K562 (cell line): Measurements from ENCODE around the gene CYRIA. TPM values are rescaled to one million over a fixed set of nuclear protein-coding genes. Genes with fewer than 3 reads are reported as not detected.

Experiments used
- ARID3A ChIP-seq: IDR thresholded peaks from 2 replicates; pipeline ENCODE4 v1.6.1; 2012; ENCODE audit warnings: low read depth, low read length, improper control_type of control experiment, borderline replicate concordance
- BCOR ChIP-seq: fragments of 450-650 bp; IDR thresholded peaks from 2 replicates; pipeline ENCODE4 v1.6.1; 2016
- CC2D1A ChIP-seq: fragments of 450-650 bp; IDR thresholded peaks from 2 replicates; pipeline ENCODE4 v1.6.1; 2017; ENCODE audit warnings: mild to moderate bottlenecking
- CEBPB ChIP-seq: fragments of 450-650 bp; IDR thresholded peaks from 2 replicates; pipeline ENCODE4 v1.6.1; 2016; ENCODE audit warnings: missing genetic modification characterization, missing compliant biosample characterization
- ESRRB ChIP-seq: fragments of 250-450 bp; sonication (Bioruptor Pico); IDR thresholded peaks from 2 replicates; pipeline ENCODE4 v1.5.0; 2020; ENCODE audit warnings: mild to moderate bottlenecking, moderate library complexity, borderline replicate concordance
- EZH2 ChIP-seq: IDR thresholded peaks from 2 replicates; pipeline ENCODE4 v1.6.1; 2012; ENCODE audit warnings: low read depth, mild to moderate bottlenecking, inconsistent platforms, low read length, borderline replicate concordance
- FOXO4 ChIP-seq: fragments of 450-650 bp; formaldehyde crosslinking; IDR thresholded peaks from 2 replicates; pipeline ENCODE4 v1.4.0; 2020; ENCODE audit warnings: mild to moderate bottlenecking, moderate library complexity
- IRF9 ChIP-seq: fragments of 450-650 bp; IDR thresholded peaks from 2 replicates; pipeline ENCODE4 v1.6.1; 2016; ENCODE audit warnings: missing biosample characterization, missing genetic modification characterization
- MYBL2 ChIP-seq, 2 experiments: fragments of 450-650 bp in 1 of 2; sonication (generic) in 1 of 2; formaldehyde crosslinking in 1 of 2; IDR thresholded peaks; 2 replicates each; pipeline versions ENCODE4 v1.6.1 to v1.8.1; 2017 to 2022; ENCODE audit warnings: borderline replicate concordance in 1 of 2, inconsistent platforms in 1 of 2, low read depth in 1 of 2, mild to moderate bottlenecking in 1 of 2, missing genetic modification reagents in 1 of 2, moderate library complexity in 1 of 2
- TFAM ChIP-seq: fragments of 250-450 bp; sonication (Bioruptor Pico); conservative IDR thresholded peaks from 2 replicates; pipeline ENCODE4 v1.5.0; 2021; ENCODE audit warnings: mild to moderate bottlenecking, moderate library complexity
- U2AF1 ChIP-seq: fragments of 200-400 bp; formaldehyde crosslinking; optimal IDR thresholded peaks from 2 replicates; pipeline ENCODE3; 2017; ENCODE audit warnings: mild to moderate bottlenecking, low read depth, low read length, moderate library complexity
- YBX1 ChIP-seq: fragments of 450-650 bp; IDR thresholded peaks from 2 replicates; pipeline ENCODE4 v1.7.1; 2016; ENCODE audit warnings: mild to moderate bottlenecking
- ZBED1 ChIP-seq: IDR thresholded peaks from 2 replicates; pipeline ENCODE4 v1.6.1; 2014
- ZBTB5 ChIP-seq: fragments of 450-650 bp; IDR thresholded peaks from 2 replicates; pipeline ENCODE4 v1.6.1; 2017; ENCODE audit warnings: antibody characterized with exemption
- ZNF124 ChIP-seq: sonication (generic); formaldehyde crosslinking; IDR thresholded peaks from 2 replicates; pipeline ENCODE4 v1.8.1; 2022; ENCODE audit warnings: missing genetic modification reagents
- ZNF436 ChIP-seq: fragments of 250-450, 450-650 bp; sonication (Bioruptor Pico); formaldehyde crosslinking; IDR thresholded peaks from 2 replicates; pipeline ENCODE4 v1.7.0; 2020; ENCODE audit warnings: mild to moderate bottlenecking
- ZNF583 ChIP-seq: fragments of 250-450 bp; sonication (Bioruptor Pico); IDR thresholded peaks from 2 replicates; pipeline ENCODE4 v1.4.0; 2020
- ZNF695 ChIP-seq: fragments of 450-650 bp; formaldehyde crosslinking; IDR thresholded peaks from 2 replicates; pipeline ENCODE4 v1.4.0; 2020; ENCODE audit warnings: mild to moderate bottlenecking, moderate library complexity
- ZNF780A ChIP-seq: fragments of 250-450 bp; sonication (Bioruptor Pico); IDR thresholded peaks from 2 replicates; pipeline ENCODE4 v1.5.0; 2021; ENCODE audit warnings: mild to moderate bottlenecking
- polyA plus RNA-seq, 8 experiments: library from polyadenylated mRNA; depleted of rRNA in 4 of 8; stranded (reverse) in 5 of 8; unstranded in 3 of 8; fragments of >200 nt; fragmentation: Nextera tagmentation in 2 of 8; fragmentation: Illumina TruSeq in 1 of 8; extraction: Ambion mirVana in 2 of 8; extraction: Trizol in 1 of 8; gene quantifications; 2 replicates each; pipeline versions ENCODE4 v1.2.1 to v1.2.3, GENCODE V29; 2011 to 2014; ENCODE audit warnings: inconsistent platforms in 1 of 8, missing spikeins in 1 of 8
- total RNA-seq, 7 experiments: library from RNA; depleted of rRNA in 6 of 7; stranded (reverse); fragments of >200 nt in 6 of 7; fragmentation: Illumina TruSeq in 2 of 7; extraction: Trizol in 2 of 7; gene quantifications; 2 replicates each; pipeline versions ENCODE4 v1.2.1 to v1.2.3, GENCODE V29; 2011 to 2021; ENCODE audit warnings: low replicate concordance in 1 of 7

CYRIA gene
- total and polyA plus RNA-seq, 9 of the 15 experiments (the other 6 are each of a cell fraction or from before 2014, with no cell fraction given): 0.84 to 5.6 (median 3.0) TPM

GRCh38 chr2:16645775-16646559 lies 19.7 kb downstream of the CYRIA start (continued):
- TF ChIP-seq ZBTB5 (no peak), ARID3A (peak; percentile 34; the same call in 1 of the 2 replicates), CEBPB (tag) (no peak), ZNF436 (CRISPR knock-in tag) (no peak), TFAM (CRISPR knock-in tag) (no peak), ZNF780A (CRISPR knock-in tag) (no peak), ZBED1 (no peak), ESRRB (CRISPR knock-in tag) (no peak), EZH2 (no peak), ZNF583 (CRISPR knock-in tag) (peak; percentile 53; the same call in 1 of the 2 replicates), YBX1 (no peak), BCOR (peak; percentile 47; the same call in 1 of the 2 replicates), U2AF1 (no peak), FOXO4 (CRISPR knock-in tag) (no peak), IRF9 (tag) (no peak), MYBL2 (IDR thresholded peaks at IDR 0.05; ENCODE audit: low read depth) (peak; percentile 75), MYBL2 (CRISPR knock-in tag; IDR thresholded peaks at IDR 0.05; ENCODE audit: borderline replicate concordance) (no peak), ZNF695 (CRISPR knock-in tag) (no peak), CC2D1A (no peak), ZNF124 (no peak)
